NOMO-1 treated with dmso at 0.1 percent for 144 hours (cell line): ENCODE results near the gene CD58.
"Not testable (repeated sequence)": the region's sequence is repeated elsewhere in the genome, so short reads cannot be mapped to it uniquely, and the experiment has no call there.

Experiments
- DNase-seq: peaks from one replicate; lab custom pipeline; 2025; ENCODE audit not compliant: unreplicated experiment; lab: John Stamatoyannopoulos, UW

CD58 gene

GRCh38 chr1:116593401-116593800 lies 22.6 kb upstream of the CD58 start:
- not testable (repeated sequence) for DNase-seq

DNA sequence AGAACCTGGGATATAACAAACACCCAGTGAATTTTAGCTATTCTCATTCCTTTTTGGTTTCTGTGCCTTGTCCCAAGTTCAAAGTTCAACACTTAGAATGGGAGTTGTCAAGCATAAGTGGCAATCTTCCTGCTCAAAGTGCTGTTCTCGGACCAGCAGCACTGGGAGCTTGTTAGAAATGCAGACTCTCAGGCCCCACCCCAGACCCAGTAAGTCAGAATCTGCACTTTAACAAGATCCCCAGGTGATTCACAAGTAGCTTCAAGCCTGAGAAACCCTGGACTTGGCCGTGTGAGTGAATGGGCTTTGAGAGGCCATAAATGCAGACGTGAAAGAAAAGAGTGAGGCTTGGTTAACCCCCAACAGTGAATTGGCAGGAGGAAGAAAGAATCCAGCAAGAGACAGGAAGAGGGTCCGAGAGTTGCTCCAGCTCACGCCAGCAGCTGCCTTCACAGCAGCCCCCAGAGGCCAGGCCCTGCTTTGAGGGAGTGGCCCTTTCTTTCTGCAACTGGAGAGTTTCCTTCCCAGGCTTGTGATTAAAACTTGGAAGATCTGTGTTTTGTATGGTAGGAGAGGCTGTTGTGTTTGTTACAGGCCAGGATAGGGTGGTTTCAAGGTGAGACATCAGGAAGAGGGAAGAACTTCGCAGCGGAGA lies 21.3 kb upstream of the CD58 start:
- not testable (repeated sequence) for DNase-seq

GRCh38 chr1:116591006-116591950 lies 20.5 kb upstream of the CD58 start:
- not testable (repeated sequence) for DNase-seq

DNA sequence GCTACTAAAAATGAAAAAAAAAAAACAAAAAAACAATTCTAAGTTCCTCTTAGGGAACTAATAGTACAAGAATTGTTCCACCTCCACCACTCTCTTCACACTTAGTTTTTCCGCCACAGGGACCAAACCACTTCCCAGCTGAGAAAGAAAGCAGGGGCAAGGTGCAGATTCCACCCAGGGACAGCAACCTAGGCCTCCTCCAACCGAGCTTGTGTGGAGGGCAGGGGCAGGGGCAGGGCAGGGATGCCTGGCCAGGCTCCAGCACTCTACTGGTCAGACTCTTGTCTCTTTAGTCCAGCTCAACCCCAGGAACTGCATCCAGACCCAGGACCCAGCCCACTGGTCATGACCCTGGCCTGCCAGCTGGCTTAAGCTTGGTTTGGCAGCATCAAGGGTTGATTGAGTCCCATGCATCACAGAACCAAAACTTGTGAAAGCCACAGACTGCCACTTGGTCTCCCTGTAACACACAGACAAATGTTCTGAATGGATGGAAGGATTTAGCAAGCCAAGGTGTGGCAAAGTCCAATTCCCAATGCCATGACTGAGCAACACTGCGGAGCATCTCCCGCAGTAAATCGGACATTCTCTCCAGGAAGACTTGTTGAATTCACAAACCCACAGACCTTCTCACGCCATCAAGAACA lies 19.7 kb upstream of the CD58 start:
- not testable (repeated sequence) for DNase-seq

GRCh38 chr1:116589101-116589735 lies 18.4 kb upstream of the CD58 start:
- not testable (repeated sequence) for DNase-seq

DNA sequence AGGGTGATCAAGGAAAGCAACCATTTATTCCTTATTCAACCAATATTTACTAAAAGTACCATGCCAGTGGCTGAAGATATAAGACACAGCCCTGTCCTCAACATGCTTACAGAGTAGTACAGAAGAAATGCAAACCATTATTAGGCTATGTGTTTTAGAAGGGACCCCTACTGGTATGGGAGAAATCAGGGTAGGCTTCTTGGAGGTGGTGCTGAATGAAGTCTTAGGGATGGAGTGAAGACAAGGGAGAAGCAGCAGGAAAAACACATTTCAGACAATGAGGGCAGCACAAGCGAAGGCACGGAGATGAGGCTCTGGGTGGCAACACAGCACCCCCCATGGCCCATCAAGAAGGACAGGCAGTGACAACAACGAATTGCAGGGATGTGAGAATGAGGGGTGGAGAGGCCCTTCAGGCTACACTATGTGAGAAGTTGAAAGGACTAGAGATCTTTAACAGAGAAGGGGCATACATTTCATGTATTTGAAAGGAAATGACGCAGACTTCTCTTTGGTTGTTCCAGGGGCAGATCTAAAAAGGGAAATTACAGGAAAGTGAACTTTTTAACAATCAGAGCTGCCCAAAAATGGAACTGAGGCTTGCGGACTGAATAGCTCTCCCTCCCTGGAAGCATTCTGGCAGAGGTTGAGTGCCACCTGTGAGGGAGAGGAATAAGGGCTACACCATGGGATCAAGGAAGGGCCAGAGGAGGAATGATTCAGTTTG lies 16.8 kb upstream of the CD58 start:
- no peak for DNase-seq

DNA sequence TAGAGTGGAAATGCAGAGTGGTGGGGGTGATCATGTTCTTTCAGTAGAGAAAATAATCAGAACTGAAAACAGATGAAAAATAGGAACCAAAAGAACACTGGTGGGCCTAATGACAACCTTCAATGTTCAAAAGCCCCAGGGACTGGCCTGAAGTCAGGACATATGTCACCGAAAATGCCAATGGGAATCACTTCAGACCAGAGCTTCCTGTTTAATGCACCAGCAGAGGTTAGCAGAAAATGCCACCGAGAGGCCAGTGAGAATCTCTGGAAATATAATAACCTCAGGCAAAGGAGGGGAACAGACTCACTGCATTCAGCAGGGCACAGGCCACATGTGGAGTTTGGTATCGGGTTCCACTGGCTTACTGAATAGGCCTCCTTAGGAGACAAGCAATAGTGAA lies 15.9 kb upstream of the CD58 start:
- no peak for DNase-seq

DNA sequence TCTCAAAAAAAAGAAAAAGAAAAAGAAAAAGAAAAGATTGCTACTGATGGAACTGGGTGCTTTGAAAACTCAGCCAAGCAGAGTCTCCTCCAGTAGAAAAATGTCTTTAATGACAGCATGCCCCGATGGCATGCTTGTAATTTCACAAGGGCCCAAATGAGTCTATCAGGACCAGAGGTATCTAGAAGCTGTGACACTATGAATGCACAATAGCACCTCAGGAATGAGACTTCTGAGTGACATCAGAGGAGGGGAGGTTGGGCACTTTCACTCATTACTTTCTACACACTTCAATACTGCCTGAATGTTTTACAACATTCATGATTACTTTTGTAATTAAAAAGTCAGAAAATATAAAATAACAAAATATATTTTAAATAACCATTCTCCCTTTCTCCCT lies 15.1 kb upstream of the CD58 start:
- DNase-seq: no peak

DNA sequence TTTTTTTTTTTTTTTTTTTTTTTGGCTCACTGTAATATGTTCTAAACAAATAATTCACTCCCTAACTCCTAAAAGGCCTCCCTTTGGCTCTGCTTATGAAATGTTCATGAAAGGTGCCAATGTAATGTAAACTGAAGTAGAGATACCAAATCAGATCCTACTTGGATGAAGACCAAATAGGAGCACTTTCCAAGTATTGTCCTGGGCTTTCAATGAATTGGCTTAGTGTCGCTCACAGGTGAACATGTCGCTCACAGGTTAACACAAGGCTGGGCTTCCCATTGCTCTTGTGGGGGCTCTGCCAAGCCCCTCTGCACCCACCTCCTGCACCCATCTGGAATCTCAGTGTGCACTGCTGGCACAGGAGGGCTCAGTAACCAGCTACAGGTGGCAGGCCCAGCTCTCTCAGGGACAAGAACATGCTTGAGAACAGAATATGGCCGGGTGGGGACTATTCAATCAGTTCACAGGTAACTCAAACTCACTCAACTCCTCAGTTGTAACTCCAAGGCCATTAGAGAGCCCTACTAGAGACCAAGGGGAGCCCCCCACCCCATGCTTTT lies 10.6 kb upstream of the CD58 start:
- DNase-seq: no peak

GRCh38 chr1:116580446-116581322 lies 9.9 kb upstream of the CD58 start:
- DNase-seq: no peak

- no peak for DNase-seq
Observed at GRCh38 chr1:116579259-116579875, 8.5 kb upstream of the CD58 start.

GRCh38 chr1:116578581-116578980 lies 7.8 kb upstream of the CD58 start:
- no peak for DNase-seq

- DNase-seq: no peak
Observed at GRCh38 chr1:116577759-116578314, 7.0 kb upstream of the CD58 start.

GRCh38 chr1:116574581-116575291 lies 3.9 kb upstream of the CD58 start:
- DNase-seq: no peak

DNA sequence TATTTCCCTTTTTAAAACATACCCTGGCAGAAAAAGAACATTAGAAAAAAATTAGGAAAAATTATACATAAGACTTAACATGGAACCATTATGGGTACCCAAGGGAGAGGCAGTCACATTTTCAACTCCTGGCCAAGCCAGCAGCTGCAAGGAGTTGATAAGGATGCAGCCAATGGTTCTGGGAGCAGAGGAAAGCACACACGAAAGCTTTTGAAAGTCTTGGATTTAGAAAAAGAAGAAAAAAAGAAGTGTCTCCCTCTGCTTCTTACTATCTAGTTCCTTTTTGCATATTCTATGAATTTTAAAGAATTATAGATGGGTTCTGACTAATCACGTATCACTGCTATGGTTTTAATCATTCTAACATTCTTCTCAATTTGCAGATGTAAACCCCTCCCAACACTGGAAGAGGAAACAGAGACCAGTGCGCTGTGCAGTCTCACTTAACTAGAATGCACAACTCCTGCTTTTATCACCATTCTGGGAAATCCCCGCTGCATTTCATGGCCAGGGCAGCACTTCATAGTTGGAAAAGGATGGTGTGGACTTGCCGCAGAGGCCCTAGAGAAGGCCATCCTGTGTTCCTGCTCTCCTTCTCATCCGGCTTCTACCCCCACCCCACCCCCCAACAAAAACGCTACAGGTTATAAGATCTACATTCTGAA lies 2.7 kb upstream of the CD58 start:
- no peak for DNase-seq

DNA sequence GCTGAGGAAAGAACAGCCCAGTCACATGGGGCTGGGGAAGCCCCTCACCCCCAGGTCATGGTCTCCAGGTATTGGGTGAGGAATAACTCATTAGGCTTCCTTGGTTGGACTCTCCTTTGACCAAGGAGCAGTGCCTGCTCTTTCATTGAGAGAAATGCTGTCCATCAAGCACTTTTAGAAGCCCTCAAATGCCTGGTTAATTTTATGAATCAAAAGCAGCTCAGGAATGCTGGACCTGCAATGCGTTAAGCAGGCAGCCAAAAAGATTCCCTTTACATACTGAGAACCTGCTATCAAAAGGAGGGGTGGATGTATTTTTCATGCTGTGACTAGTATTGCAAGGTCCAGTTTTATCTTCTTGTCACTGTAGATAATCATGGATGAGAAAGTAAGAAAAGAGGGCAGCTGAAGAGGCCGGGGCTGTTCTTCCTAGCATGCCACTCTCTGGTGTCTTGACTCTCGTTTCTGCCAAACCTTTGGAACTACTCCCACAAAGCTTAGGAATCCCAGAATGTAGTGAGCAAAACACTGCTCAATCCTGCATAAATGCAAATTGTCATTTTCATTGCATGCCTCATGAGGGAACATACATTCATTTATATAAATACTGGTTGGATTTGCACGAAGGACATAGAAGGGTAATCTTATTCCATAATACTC lies 2.1 kb upstream of the CD58 start:
- no peak for DNase-seq

- DNase-seq: no peak
Observed at GRCh38 chr1:116572099-116572498, 1.3 kb upstream of the CD58 start.
